DND-41 (cell line): ENCODE measurements around the gene CPNE1.
A peak's percentile ranks its signal among the peaks of the same experiment; 100 is the strongest.

Source experiments
- ATAC-seq: fragments of 200-7000 bp; cut with Tn5 transposase; 3 replicates; pipeline ENCODE4 v1.9.1; 2021; ENCODE audit warnings: low read depth; ENCODE audit not compliant: insufficient read depth
- DNase-seq: peaks from one replicate; pipeline ENCODE4 v3.0.0-alpha.2; 2020
- H2AFZ ChIP-seq: 2 replicates; pipeline ENCODE4 v1.6.0; 2012; ENCODE audit warnings: low read depth, low read length
- H3K27ac ChIP-seq: 2 replicates; pipeline ENCODE4 v1.5.1; 2012; ENCODE audit warnings: low read length, inconsistent platforms
- H3K27me3 ChIP-seq: fragments of 200-600 bp; sonication (generic); 2 replicates; pipeline ENCODE4 v1.6.0; 2012; ENCODE audit warnings: low read length, mild to moderate bottlenecking, inconsistent platforms; ENCODE audit not compliant: insufficient read depth, poor library complexity
- H3K36me3 ChIP-seq: 2 replicates; pipeline ENCODE4 v1.5.1; 2012; ENCODE audit warnings: low read length, inconsistent platforms; ENCODE audit not compliant: insufficient read depth
- H3K4me1 ChIP-seq: 2 replicates; pipeline ENCODE4 v1.5.1; 2012; ENCODE audit warnings: mild to moderate bottlenecking, low read length; ENCODE audit not compliant: insufficient read depth
- H3K4me2 ChIP-seq: 2 replicates; pipeline ENCODE4 v1.6.0; 2012; ENCODE audit warnings: mild to moderate bottlenecking, moderate library complexity, low read length, inconsistent platforms; ENCODE audit not compliant: insufficient read depth
- H3K4me3 ChIP-seq, 2 experiments: fragments of 200-600 bp in 1 of 2; shearing (Covaris generic) in 1 of 2; 2 replicates each; pipeline ENCODE4 v1.5.1; 2012 to 2016; ENCODE audit warnings: inconsistent platforms in 2 of 2, low read length in 2 of 2, mild to moderate bottlenecking in 2 of 2, low read depth in 1 of 2, moderate library complexity in 1 of 2
- H3K79me2 ChIP-seq: 2 replicates; pipeline ENCODE4 v1.6.0; 2012; ENCODE audit warnings: low read length, inconsistent platforms; ENCODE audit not compliant: insufficient read depth
- H3K9ac ChIP-seq: 2 replicates; pipeline ENCODE4 v1.6.0; 2012; ENCODE audit warnings: low read depth, mild to moderate bottlenecking, inconsistent platforms, low read length, moderate library complexity
- H3K9me3 ChIP-seq: 2 replicates; pipeline ENCODE4 v1.5.1; 2012; ENCODE audit warnings: low read length, moderate library complexity, mild to moderate bottlenecking, inconsistent platforms; ENCODE audit not compliant: insufficient read depth, severe bottlenecking
- H4K20me1 ChIP-seq: 2 replicates; pipeline ENCODE4 v1.6.0; 2012; ENCODE audit warnings: low read length; ENCODE audit not compliant: insufficient read depth
- EZH2 ChIP-seq: IDR thresholded peaks from 3 replicates; pipeline ENCODE4 v1.6.1; 2012; ENCODE audit warnings: borderline replicate concordance, low read depth, mild to moderate bottlenecking, moderate library complexity, low read length, inconsistent platforms; ENCODE audit not compliant: severe bottlenecking
- TF ChIP-seq, protein P1 (sequence below): IDR thresholded peaks from 2 replicates; pipeline ENCODE4 v1.5.1; 2012; ENCODE audit warnings: borderline replicate concordance, low read length, moderate library complexity, mild to moderate bottlenecking; ENCODE audit not compliant: poor library complexity, severe bottlenecking; ENCODE audit errors: extremely low read depth

CPNE1 gene

DNA sequence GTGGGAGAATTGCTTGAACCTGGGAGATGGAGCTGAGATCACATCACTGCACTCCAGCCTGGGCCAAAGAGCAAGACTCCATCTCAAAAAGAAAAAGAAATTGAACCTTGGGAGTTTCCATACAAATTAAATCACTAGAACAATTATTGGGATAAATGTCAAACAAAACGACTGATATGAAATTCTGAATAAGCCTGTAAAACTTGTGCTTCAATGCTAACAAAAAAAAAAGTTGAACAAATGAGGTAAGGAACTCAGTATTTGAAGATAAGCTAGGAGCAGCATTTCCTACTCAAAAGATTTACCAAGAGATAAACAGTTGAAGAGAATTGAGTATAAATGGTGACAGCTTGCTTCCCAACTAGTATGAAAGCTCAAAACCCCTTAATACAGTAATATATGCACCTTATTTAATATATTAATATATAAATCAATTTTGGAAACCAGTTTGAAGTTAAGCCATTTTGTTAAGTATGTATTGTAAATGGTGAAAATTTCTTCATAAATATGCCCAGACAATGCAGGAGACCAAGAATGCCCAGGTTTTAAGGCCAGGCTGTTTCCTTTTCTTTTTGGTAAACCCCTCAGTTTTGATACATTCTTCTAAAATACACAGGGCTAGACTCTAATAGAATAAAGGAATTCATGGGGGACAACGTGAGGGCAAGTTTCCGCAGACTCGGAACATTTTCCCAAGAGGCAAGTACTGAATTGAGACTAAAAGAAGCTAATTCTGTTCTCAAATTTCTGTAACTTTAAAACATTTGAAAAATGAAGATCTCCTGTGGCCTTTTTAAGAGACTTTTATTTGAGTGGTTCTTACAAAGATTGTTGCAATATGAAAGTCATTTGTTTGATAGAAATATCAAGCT is 38.4 kb upstream of the CPNE1 start:
- Histone ChIP-seq H2AFZ (no peak overlapping the region), H3K9ac (no peak overlapping the region), H3K27me3 (no peaks in the 10 kb centered on the region), H3K27ac (no peak overlapping the region), H3K4me2 (no peak overlapping the region), H3K4me3 (no peak overlapping the region), H3K9me3 (no peaks in the 10 kb centered on the region), H4K20me1 (peaks cover 43% of the 10 kb centered on the region), H3K4me1 (peaks cover 37% of the 10 kb centered on the region), H3K79me2 (peaks cover 68% of the 10 kb centered on the region), H3K36me3 (peaks cover 73% of the 10 kb centered on the region)
- ATAC-seq (no peak), DNase-seq (no peak)
- no peak for TF ChIP-seq EZH2
- TF ChIP-seq, protein P1, sequence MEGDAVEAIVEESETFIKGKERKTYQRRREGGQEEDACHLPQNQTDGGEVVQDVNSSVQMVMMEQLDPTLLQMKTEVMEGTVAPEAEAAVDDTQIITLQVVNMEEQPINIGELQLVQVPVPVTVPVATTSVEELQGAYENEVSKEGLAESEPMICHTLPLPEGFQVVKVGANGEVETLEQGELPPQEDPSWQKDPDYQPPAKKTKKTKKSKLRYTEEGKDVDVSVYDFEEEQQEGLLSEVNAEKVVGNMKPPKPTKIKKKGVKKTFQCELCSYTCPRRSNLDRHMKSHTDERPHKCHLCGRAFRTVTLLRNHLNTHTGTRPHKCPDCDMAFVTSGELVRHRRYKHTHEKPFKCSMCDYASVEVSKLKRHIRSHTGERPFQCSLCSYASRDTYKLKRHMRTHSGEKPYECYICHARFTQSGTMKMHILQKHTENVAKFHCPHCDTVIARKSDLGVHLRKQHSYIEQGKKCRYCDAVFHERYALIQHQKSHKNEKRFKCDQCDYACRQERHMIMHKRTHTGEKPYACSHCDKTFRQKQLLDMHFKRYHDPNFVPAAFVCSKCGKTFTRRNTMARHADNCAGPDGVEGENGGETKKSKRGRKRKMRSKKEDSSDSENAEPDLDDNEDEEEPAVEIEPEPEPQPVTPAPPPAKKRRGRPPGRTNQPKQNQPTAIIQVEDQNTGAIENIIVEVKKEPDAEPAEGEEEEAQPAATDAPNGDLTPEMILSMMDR: no peak

DNA sequence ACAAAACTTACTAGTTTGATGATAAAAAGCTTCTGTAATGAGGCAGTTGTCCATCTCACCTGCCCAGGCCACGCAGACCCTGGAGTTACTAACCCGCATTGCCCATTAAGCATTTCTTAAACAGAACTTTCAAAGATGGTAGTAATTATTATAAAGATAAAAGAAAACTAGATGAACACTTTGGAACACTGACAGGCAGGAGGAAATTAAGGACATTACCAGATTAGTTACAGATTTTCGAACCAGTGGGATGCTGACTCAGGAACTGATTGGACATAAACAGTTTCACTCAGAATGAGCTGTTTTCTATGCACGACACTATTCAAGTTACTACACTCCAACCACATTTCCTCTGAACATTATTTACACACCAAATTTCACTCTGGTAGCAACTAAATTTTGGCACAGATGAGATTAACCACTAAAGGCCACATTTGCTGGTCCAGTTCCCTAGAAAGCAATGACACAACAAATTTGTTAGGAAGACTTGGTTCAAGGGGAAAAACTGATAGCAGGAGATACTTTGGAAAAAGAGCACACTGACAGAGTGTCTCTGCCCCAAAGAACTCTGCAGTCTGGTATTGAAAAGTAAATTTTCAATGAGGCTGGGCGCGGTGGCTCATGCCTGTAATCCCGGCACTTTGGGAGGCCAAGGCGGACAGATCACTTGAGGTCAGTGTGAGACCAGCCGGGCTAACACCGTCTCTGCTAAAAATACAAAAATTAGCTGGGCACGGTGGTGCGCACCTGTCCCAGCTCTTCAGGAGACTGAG is 37.5 kb upstream of the CPNE1 start:
- Histone ChIP-seq H3K4me2 (peak overlapping the region; percentile 5; the same call in 1 of the 2 replicates), H3K36me3 (peaks cover 65% of the 10 kb centered on the region), H3K4me1 (peaks cover 45% of the 10 kb centered on the region), H3K9me3 (no peaks in the 10 kb centered on the region), H3K79me2 (peaks cover 69% of the 10 kb centered on the region), H3K27ac (peak overlapping the region; percentile 16; the same call in 1 of the 2 replicates), H3K27me3 (no peaks in the 10 kb centered on the region), H3K4me3 (no peak overlapping the region), H4K20me1 (peaks cover 43% of the 10 kb centered on the region), H2AFZ (no peak overlapping the region), H3K9ac (no peak overlapping the region)
- TF ChIP-seq, protein P1: no peak
- TF ChIP-seq EZH2: no peak
- no peak for ATAC-seq
- no peak for DNase-seq

DNA sequence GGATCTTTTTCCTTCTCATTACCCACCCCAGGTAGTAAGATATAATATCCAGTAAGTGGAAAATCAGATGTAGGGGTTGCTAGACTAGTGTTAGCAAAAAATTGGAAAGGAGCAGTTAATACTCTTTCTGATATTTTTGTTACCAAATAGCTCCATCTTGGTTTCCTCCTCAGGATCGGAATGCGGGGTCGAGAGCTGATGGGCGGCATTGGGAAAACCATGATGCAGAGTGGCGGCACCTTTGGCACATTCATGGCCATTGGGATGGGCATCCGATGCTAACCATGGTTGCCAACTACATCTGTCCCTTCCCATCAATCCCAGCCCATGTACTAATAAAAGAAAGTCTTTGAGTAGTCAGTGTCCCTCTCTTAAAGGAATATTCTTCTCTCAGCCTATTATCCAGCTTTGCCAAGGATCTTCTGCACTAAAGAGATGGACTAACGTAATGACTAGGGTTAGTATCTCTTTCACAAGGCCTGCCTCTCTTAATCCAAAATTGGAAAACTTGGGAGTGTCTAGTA is 36.0 kb upstream of the CPNE1 start:
- ATAC-seq (no peak), DNase-seq (no peak)
- H3K4me1 ChIP-seq: peaks cover 47% of the 10 kb centered on the region
- peak overlapping the region; percentile 93 to 94; a peak in 3 of 4 replicates for H3K4me3 ChIP-seq
- peak overlapping the region; percentile 90 for H3K9ac ChIP-seq
- H4K20me1 ChIP-seq: peaks cover 33% of the 10 kb centered on the region
- H2AFZ ChIP-seq: no peak overlapping the region
- peaks cover 58% of the 10 kb centered on the region for H3K79me2 ChIP-seq
- TF ChIP-seq EZH2: no peak
- TF ChIP-seq, protein P1: no peak
- H3K36me3 ChIP-seq: peaks cover 57% of the 10 kb centered on the region
- peak overlapping the region; percentile 83 for H3K4me2 ChIP-seq
- H3K27ac ChIP-seq: peak overlapping the region; percentile 85
- H3K9me3 ChIP-seq: no peaks in the 10 kb centered on the region
- no peaks in the 10 kb centered on the region for H3K27me3 ChIP-seq
